ENCODE data around the gene CSTF2. TPM values are rescaled to one million over a fixed set of nuclear protein-coding genes. Genes with fewer than 3 reads are reported as not detected.

Gene CSTF2
- polyA plus RNA-seq, 2 of the 4 experiments (the other 2 are of a cell fraction), result 33.2 to 47.0 TPM

DNA sequence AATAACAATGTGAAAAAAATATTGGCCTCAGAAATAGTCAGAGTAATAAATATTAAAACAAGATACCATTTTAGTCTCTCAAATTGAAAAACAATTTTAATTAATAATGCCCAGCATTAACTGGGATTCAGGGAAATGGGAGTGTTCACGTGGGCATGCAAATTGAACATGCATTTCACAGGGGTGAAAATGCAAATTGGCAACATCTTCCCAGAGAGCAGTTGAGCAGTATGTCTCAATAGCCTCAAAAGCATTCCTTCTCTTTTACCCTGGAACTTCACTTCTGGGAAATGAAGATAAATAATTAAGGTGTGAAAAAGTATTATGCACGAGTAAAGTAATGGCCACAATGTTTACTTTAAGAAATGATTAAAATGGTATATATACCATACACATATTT lies 32.6 kb downstream of the CSTF2 start:
- no peak for ATAC-seq
- no peak for DNase-seq (ENCODE audit: low read depth in 1 of 2, low spot score in 1 of 2)
- Histone ChIP-seq H3K27ac (no peak overlapping the region), H3K4me3 (no peak overlapping the region), H3K9me3 (no peaks in the 10 kb centered on the region), H3K4me1 (no peaks in the 10 kb centered on the region), H3K4me2 (no peak overlapping the region)
- 57% methylated on average over 2 of the region's 2 CpGs for WGBS (ENCODE audit: missing lambda C conversion rate)
- CTCF ChIA-PET, result no interaction called here
- POLR2A ChIA-PET, result no interaction called here
- FAIRE-seq, result peak; percentile 93
- no peak for TF ChIP-seq ESRRA (IDR thresholded peaks at IDR 0.05; ENCODE audit: borderline replicate concordance, low read length)
- no peak for TF ChIP-seq HDAC2 (IDR thresholded peaks at IDR 0.05)
- no peak for TF ChIP-seq USF2 (IDR thresholded peaks at IDR 0.05)
- TF ChIP-seq MAZ (IDR thresholded peaks at IDR 0.05; ENCODE audit: borderline replicate concordance, low read depth, low read length), result no peak
- TF ChIP-seq, protein P1, sequence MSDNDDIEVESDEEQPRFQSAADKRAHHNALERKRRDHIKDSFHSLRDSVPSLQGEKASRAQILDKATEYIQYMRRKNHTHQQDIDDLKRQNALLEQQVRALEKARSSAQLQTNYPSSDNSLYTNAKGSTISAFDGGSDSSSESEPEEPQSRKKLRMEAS (IDR thresholded peaks at IDR 0.05), result no peak
- no peak for TF ChIP-seq JUNB (IDR thresholded peaks at IDR 0.05)
- TF ChIP-seq HOXA7 (CRISPR knock-in tag; IDR thresholded peaks at IDR 0.05), result no peak
- no peak for TF ChIP-seq MYC (IDR thresholded peaks at IDR 0.05; ENCODE audit: borderline replicate concordance, low read length)
- TF ChIP-seq EP300 (IDR thresholded peaks at IDR 0.05), result no peak
- TF ChIP-seq TP53 (CRISPR knock-in tag; IDR thresholded peaks at IDR 0.05), result no peak
- no peak for TF ChIP-seq CHD4 (IDR thresholded peaks at IDR 0.05; ENCODE audit: borderline replicate concordance)
- TF ChIP-seq POLR2AphosphoS2 (conservative IDR thresholded peaks at IDR 0.05; ENCODE audit: low read length), result no peak
- TF ChIP-seq, protein P2, sequence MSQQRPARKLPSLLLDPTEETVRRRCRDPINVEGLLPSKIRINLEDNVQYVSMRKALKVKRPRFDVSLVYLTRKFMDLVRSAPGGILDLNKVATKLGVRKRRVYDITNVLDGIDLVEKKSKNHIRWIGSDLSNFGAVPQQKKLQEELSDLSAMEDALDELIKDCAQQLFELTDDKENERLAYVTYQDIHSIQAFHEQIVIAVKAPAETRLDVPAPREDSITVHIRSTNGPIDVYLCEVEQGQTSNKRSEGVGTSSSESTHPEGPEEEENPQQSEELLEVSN (IDR thresholded peaks at IDR 0.05; ENCODE audit: borderline replicate concordance, low read depth), result no peak
- no peak for TF ChIP-seq FOXS1 (CRISPR knock-in tag; IDR thresholded peaks at IDR 0.05)
- TF ChIP-seq HOXB13 (CRISPR knock-in tag; IDR thresholded peaks at IDR 0.05; ENCODE audit: low read depth), result no peak

DNA sequence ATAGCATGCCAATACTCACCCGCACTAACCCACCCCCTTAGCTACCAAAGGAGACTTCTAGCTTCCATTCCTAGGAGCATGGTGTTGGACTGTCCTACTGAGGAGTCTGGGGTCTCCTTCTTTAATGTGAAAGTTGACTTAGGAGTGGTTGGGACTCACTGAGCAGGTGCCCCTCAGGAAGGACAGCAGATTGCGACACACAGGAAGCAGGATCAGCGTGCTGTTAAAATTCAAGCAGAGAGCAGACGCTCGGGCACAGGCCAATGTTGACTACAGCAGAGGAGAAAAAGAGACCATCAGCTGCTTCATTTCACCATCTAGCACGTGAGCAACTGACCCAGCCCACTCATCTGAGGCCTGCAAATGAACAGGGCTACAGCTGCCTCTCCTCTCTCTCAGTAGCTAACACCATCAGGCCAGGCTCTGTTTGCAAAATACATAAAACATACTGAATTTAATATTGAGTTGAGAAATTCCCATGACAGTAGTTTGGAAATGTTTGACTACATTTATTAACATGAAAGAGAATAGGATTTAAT lies 43.2 kb downstream of the CSTF2 start:
- TF ChIP-seq RAD21 (conservative IDR thresholded peaks at IDR 0.05 in 1 of 2, IDR thresholded peaks at IDR 0.05 in 1 of 2) (no peak), NPAS2 (CRISPR knock-in tag; IDR thresholded peaks at IDR 0.05; ENCODE audit: borderline replicate concordance) (no peak), NR3C1 (IDR thresholded peaks at IDR 0.05) (no peak)
- 82% methylated on average over 6 of the region's 6 CpGs for WGBS (ENCODE audit: missing lambda C conversion rate)
- ChIA-PET CTCF (no interaction called here), POLR2A (no interaction called here)
- H3K4me1 ChIP-seq, result no peaks in the 10 kb centered on the region; the same call in 2 of the 3 replicates
- no peak overlapping the region for H3K27ac ChIP-seq
- no peaks in the 10 kb centered on the region for H3K9me3 ChIP-seq
- H3K4me3 ChIP-seq, result no peak overlapping the region
- no peak for FAIRE-seq
- DNase-seq (ENCODE audit: low read depth in 1 of 2, low spot score in 1 of 2), result no peak
- no peak for ATAC-seq
- H3K4me2 ChIP-seq, result no peak overlapping the region

DNA sequence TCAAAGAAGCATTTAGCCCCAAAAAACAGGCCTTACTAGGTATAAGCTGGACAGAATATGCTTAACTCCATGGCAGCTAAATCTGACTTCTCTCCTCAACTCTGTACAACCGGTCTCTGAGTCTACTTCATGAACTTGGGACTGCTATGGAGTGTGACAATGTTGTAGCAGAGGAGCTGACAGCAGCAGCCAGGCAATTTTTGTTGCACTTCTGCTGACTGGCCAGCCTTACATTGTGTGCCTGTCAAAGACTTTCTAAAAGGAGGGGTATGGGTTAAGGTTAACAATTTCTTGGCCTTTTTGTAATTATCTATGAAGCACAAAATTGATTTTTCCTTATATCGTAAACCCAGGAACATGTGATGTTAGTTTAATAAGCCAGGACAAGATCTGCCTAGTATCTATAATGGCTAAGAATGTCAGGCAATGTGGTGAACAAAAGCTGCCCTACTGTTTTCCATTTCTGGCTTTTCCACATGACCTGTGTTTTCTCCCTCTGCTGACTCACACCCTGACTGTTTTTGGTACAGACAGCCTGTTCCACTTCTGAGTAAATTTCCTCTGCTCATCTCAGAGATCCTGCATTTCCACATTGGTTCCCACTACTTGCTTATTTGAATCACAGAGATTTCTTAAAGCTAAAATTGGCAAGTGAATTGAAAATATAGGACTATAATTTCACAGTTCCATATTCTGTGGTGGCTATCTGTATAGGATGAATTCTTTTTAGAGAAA lies 44.6 kb downstream of the CSTF2 start:
- TF ChIP-seq JUNB (IDR thresholded peaks at IDR 0.05), result no peak
- no peak for TF ChIP-seq SREBF2 (IDR thresholded peaks at IDR 0.05)
- no peak for TF ChIP-seq RARB (CRISPR knock-in tag; IDR thresholded peaks at IDR 0.05)
- no peak for TF ChIP-seq MYC (IDR thresholded peaks at IDR 0.05; ENCODE audit: borderline replicate concordance, low read length)
- no peak for TF ChIP-seq HOXB13 (CRISPR knock-in tag; IDR thresholded peaks at IDR 0.05; ENCODE audit: low read depth)
- no peak for TF ChIP-seq ATOH8 (CRISPR knock-in tag; IDR thresholded peaks at IDR 0.05; ENCODE audit: low read depth)
- TF ChIP-seq HOXA7 (CRISPR knock-in tag; IDR thresholded peaks at IDR 0.05), result no peak
- no peak for TF ChIP-seq NR3C1 (IDR thresholded peaks at IDR 0.05)
- TF ChIP-seq USF2 (IDR thresholded peaks at IDR 0.05), result no peak
- no peak for TF ChIP-seq CHD2 (IDR thresholded peaks at IDR 0.05; ENCODE audit: low read length, partially characterized antibody)
- no peak for TF ChIP-seq POLR2AphosphoS2 (conservative IDR thresholded peaks at IDR 0.05; ENCODE audit: low read length)
- TF ChIP-seq, protein P3, sequence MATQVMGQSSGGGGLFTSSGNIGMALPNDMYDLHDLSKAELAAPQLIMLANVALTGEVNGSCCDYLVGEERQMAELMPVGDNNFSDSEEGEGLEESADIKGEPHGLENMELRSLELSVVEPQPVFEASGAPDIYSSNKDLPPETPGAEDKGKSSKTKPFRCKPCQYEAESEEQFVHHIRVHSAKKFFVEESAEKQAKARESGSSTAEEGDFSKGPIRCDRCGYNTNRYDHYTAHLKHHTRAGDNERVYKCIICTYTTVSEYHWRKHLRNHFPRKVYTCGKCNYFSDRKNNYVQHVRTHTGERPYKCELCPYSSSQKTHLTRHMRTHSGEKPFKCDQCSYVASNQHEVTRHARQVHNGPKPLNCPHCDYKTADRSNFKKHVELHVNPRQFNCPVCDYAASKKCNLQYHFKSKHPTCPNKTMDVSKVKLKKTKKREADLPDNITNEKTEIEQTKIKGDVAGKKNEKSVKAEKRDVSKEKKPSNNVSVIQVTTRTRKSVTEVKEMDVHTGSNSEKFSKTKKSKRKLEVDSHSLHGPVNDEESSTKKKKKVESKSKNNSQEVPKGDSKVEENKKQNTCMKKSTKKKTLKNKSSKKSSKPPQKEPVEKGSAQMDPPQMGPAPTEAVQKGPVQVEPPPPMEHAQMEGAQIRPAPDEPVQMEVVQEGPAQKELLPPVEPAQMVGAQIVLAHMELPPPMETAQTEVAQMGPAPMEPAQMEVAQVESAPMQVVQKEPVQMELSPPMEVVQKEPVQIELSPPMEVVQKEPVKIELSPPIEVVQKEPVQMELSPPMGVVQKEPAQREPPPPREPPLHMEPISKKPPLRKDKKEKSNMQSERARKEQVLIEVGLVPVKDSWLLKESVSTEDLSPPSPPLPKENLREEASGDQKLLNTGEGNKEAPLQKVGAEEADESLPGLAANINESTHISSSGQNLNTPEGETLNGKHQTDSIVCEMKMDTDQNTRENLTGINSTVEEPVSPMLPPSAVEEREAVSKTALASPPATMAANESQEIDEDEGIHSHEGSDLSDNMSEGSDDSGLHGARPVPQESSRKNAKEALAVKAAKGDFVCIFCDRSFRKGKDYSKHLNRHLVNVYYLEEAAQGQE (IDR thresholded peaks at IDR 0.05), result no peak
- no peak overlapping the region for H3K4me3 ChIP-seq
- H3K4me2 ChIP-seq, result no peak overlapping the region
- WGBS (ENCODE audit: missing lambda C conversion rate), result 60% methylated on average over 2 of the region's 2 CpGs
- no peak for DNase-seq (ENCODE audit: low read depth in 1 of 2, low spot score in 1 of 2)
- peak; percentile 73 for FAIRE-seq
- ChIA-PET POLR2A (no interaction called here), CTCF (no interaction called here)
- no peaks in the 10 kb centered on the region for H3K9me3 ChIP-seq
- ATAC-seq, result no peak
- H3K4me1 ChIP-seq, result no peaks in the 10 kb centered on the region; the same call in 2 of the 3 replicates
- H3K27ac ChIP-seq, result no peak overlapping the region; a peak in 1 of 6 replicates
